ENCODE data around the gene PFKFB2.
A peak's percentile ranks its signal among the peaks of the same experiment; 100 is the strongest.

The PFKFB2 gene

GRCh38 chr1:207069858-207070506, 16.9 kb downstream of the PFKFB2 start:
- DNase-seq: no peak

GRCh38 chr1:207070811-207071210, 17.7 kb downstream of the PFKFB2 start:
- no peak for DNase-seq

DNA sequence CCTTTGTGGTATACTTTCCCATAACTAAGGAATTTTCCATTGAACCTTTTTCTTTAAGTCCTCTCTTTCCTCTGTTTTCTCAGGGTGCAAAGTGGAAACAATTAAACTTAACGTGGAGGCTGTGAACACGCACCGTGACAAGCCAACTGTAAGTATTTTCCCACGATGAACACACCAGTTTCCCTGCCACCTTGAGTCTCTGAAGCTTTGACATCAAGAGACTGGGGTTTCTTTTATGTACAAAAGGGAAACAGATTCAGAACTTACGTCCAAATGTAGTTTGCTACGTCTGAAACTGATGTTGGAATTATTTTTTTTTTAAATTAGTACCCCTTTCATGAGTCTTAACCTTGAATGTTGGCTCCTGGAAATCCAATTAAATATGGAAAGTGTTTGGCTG, 18.4 kb downstream of the PFKFB2 start:
- no peak for DNase-seq

GRCh38 chr1:207072233-207072632, 19.2 kb downstream of the PFKFB2 start:
- DNase-seq: no peak

- DNase-seq: no peak
These were observed 21.1 kb downstream of the PFKFB2 start for GRCh38 chr1:207073906-207074820.

DNA sequence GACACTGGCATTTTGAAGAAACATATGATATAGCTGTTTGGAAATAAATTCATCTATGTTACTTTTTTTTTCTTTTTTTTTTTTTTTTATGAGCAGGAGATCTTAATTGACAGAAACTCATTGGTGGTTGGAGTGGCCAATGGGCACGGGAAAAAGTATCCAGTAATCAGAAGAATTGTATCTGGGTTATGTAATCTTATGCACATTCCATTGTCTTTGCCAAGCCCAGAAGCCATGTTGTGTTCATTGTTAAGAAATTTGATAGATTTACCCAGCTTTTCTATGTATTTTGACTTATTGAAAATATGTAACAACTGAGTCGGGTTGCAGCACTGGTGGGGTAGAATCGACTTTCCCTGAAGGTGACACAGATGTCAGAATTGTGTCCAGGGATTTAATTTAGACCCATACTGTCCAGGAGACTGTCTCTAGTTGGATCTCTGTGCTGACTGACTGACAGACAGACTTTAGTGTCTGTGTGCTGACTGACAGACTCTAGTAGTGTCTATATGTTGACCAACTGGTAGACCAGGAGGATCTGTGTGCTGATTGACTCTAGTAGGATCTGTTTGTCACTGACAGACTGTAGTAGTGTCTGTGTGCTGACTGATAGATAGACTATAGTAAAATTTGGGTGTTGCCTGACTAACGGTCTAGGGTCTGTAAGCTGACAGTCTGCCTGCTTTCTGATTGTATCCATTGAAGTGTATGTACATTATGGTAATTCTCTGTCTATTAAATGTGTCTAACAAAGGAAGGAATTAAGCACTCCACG, 23.3 kb downstream of the PFKFB2 start:
- DNase-seq: no peak

GRCh38 chr1:207077012-207077411, 23.9 kb downstream of the PFKFB2 start:
- DNase-seq: no peak

- peak; percentile 11 to 65 for DNase-seq
These were observed 24.6 kb downstream of the PFKFB2 start for GRCh38 chr1:207077470-207078377.

DNA sequence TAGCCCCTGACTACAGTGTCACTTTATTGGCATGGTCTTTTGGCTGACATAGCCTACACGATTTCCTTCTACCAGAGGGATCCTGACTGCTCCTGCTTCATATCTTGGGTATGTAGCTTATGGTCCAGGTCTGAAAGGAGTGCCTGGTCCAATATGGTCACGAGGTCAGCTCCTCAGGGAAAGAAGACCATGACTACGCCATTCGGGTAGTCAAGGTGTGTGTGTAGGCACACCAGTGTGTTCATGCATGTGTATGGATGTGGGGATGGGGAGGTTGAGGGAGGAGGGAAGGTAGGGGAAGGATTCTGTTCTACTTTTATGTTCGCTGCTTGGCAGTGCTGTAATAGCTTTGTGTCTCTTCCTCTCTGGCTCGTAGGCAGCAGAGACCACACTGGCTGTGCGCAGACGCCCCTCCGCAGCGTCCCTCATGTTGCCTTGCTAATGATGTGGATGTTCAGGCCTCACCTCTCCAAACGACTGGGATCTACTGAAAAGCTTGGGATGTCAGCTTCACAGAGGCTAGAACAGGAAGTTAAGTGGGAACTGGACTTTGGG, 25.6 kb downstream of the PFKFB2 start:
- DNase-seq: no peak

- DNase-seq: no peak
These were observed 26.7 kb downstream of the PFKFB2 start for GRCh38 chr1:207079706-207080241.

GRCh38 chr1:207081088-207081487, 28.0 kb downstream of the PFKFB2 start:
- no peak for DNase-seq

DNA sequence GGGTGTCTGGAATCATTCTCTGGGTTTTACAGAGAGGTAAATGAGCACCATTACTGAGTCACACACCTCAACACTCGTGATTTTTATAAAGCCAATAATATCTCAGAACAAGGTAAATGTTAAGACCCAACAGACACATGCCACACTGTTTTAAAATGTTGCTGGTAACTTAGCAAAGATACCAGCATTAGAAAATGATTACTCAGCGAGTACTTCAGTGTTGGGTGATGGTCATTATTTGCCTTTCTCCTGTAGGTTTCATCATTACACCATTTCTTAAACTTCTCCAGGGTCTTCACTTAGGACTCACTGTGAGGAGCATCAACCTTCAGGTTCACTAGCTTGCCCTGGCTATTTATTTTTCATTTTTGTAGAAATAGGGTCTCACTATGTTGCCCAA, 28.7 kb downstream of the PFKFB2 start:
- no peak for DNase-seq

DNA sequence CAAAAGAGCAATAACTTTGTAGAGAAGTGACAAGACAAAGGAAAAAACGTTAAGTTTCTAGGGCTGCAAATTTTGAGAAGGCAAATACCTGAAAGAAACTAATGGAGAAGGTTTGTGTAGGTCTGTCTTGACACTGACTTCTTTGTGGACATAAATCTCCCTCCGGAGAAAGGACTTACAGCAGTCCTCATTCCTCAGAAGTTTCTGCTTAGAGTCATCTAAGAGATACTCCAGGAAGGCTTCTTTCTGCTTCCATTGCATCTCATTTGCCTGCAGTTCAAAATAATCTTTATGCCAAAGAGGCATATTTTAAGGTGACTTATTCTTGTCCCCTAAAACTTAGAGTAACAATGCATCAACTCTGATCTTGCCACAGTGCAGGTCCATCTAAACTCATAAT, 31.2 kb downstream of the PFKFB2 start:
- no peak for DNase-seq

GRCh38 chr1:207084701-207085180, 31.7 kb downstream of the PFKFB2 start:
- peak; percentile 43 to 68 for DNase-seq

DNA sequence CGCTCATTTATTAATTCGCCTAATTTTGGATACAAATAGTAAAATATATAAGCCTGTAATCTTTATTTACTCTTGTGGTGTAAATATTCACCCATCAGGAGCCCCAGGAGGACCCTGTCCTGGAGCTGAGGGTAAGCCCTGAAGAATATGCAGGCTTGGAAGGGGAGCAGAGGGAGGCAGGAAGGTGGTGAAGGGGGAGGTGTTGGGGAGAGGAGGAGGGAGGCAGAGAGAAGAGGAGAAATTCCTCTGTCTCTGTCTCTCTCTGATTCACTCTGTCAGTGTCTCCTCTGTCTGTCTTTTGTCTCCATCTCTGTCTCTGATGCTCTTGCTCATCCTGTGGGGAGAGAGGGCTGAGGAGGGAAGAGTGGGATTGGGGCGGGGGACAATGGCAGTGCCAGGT, 32.8 kb downstream of the PFKFB2 start:
- DNase-seq: no peak

DNA sequence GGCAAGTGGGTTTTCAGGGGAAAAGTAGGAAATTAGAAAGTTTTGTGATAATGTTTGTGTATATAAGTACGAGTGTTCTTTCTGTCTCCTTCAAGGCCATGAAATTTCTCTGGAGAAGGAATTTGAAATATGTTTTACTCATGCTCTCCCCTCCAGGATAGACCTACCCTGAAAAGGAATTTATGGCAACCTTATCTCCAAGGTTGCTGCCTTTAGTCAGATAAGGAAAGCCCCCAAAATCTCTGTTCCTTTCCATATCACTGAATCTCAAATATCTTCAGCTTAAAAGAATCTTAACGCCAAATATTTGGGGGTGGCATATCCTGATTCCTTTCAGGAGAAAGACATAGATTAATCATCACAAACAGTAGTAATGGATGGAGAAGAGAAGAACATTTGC, 35.1 kb downstream of the PFKFB2 start:
- DNase-seq: no peak

GRCh38 chr1:207088701-207089626, 35.9 kb downstream of the PFKFB2 start, which contains the start of gene C4BPB:
Gene C4BPB (plus strand): TSS chr1:207088860. CDS start chr1:207089532, 672 bp downstream.
- no peak for DNase-seq

- DNase-seq: no peak
These were observed 36.7 kb downstream of the PFKFB2 start for GRCh38 chr1:207089627-207090355.

- DNase-seq: no peak
These were observed 38.3 kb downstream of the PFKFB2 start for GRCh38 chr1:207091200-207091908.
